ENCODE results near the gene ABCG2. TPM values are rescaled to one million over a fixed set of nuclear protein-coding genes. Genes with fewer than 3 reads are reported as not detected.
A peak's percentile ranks its signal among the peaks of the same experiment; 100 is the strongest.

Gene ABCG2
- under 1 TPM; 0.33 to 0.73 TPM for total RNA-seq
- under 1 TPM in 2 of 3 donors, not detected in 1; 0.15 to 0.24 TPM for polyA plus RNA-seq
- 0.06 to 1.2 (median 0.27) reads per million in 6 experiments for total RNA-seq

DNA sequence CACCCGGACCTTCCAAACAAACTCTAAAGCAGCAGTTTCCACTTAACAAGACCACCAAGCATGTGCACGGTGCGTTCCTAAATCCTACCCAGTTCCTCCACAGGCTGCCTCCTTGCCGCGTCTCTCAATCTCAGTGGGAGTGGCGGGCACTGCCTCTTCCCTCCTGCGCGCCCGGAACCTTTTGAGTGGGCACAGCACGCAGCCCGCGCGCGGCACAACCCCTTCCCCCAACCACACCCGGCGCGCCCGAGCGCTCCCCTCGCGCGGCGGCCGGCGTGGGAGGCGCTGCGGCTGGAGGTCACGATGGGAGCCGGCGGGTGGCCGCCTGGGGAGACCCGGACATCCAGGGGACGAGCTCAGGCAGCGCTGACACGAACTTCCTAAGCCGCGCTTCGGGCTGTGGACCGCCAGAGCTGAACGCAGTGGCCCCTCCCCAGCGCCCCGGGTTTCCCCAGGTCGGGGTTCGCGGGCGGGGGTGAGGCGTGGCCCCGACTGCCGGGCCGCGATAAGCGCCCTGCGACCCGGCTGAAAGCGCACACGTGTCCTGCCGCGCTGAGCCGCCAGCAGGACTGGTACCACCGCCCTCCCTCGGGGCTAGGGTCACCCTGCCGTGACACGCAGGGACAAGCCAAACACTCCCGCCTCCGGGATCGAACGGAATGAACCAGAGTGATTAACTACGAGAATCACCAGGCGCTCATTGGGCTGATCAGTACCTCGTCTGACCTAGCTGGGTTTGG lies at the start of gene ABCG2:
Gene ABCG2, minus strand, starts transcription at position 151 of the 740 bp plus-strand sequence. CDS start 18,644 bp downstream, outside the sequence.
- ATAC-seq (peak; percentile 65 to 66), DNase-seq (peak in 4 of 10 donors; percentile 3 to 7 (median 6))
- H3K4me3 Mint-ChIP-seq = peak within 1 kb of the TSS; percentile 67 to 83 (median 74)
- H3K36me3 Mint-ChIP-seq = peaks cover 0 to 2% (median 0%) of the 10 kb centered on the region in 3 donors
- H3K4me1 Mint-ChIP-seq = peaks cover 6 to 16% (median 11%) of the 10 kb centered on the region in 4 donors
- POLR2A ChIA-PET = no interaction called here
- peaks cover 0 to 2% (median 0%) of the 10 kb centered on the region in 9 donors for H3K9me3 Mint-ChIP-seq
- peak within 1 kb of the TSS in 1 of 10 donors; percentile 4 for H3K27ac Mint-ChIP-seq
- H3K27me3 Mint-ChIP-seq = peaks cover 7 to 18% (median 9%) of the 10 kb centered on the region in 5 donors

DNA sequence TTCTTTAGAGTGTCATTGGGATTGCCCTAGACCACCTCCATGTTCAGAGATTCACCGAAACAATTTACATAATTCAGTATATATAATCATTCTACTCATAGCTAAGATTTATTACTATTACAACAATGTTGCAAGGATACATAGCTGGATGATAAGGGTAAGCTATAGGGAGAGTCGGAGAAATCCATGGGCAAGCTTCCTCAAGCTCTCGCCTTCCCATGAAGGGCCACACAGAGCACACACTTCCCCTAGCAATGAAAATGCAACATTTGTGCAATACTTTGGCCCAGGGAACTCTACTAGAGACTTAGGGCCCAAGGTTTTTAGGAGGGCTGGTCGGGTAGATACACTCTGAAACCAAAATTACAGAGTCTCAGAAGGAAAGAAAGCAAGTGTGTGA lies 49.7 kb upstream of the ABCG2 start:
- Mint-ChIP-seq H3K27ac (peak overlapping the region in 1 of 10 donors; percentile 50), H3K27me3 (no peaks in the 10 kb centered on the region), H3K36me3 (no peaks in the 10 kb centered on the region), H3K9me3 (no peaks in the 10 kb centered on the region), H3K4me3 (no peak overlapping the region), H3K4me1 (peaks cover 0 to 8% (median 0%) of the 10 kb centered on the region in 4 donors)
- ATAC-seq (no peak), DNase-seq (no peak)
- POLR2A ChIA-PET = no interaction called here

DNA sequence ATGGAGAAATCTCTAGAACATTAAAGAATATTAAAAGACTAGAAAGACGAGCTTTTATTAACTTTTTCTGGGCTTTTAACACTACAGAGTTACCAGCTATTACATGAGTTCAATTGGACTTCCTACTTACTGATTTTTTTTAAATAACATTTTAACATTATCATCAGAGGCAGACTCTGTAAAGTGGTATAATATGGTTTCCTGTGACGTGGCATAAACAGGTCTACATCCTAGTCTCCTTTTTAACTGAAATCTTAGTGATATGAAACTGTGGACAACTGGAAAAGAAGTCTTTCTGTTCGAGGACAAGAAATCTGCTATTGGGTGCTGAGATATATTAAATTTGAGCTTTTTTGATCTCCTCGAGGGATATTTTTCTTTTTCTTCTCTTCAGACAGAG lies 48.7 kb upstream of the ABCG2 start:
- POLR2A ChIA-PET = no interaction called here
- peaks cover 0 to 3% (median 0%) of the 10 kb centered on the region in 4 donors for H3K4me1 Mint-ChIP-seq
- H3K27ac Mint-ChIP-seq = no peak overlapping the region
- no peaks in the 10 kb centered on the region for H3K27me3 Mint-ChIP-seq
- H3K9me3 Mint-ChIP-seq = no peaks in the 10 kb centered on the region
- no peaks in the 10 kb centered on the region for H3K36me3 Mint-ChIP-seq
- ATAC-seq (no peak), DNase-seq (no peak)
- no peak overlapping the region for H3K4me3 Mint-ChIP-seq

DNA sequence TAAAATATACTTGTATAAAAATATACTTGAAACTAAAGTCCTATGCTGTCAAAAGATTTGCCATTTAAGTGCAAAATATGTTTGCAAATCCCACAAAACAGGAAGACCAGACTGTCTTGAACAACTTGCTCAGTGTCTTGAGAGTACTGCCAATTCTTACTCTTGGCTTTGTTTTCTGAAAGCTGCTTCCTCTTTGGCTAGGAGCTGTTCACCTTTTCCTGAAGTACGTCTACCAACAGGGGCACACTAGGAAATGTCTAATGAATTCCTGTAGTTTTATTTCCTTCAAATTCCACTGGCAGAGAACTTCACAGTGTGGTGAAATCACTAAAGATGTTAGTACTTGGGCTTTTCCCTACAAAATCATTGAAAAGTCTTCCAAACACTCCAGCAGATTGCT lies 46.4 kb upstream of the ABCG2 start:
- Mint-ChIP-seq H3K27me3 (no peaks in the 10 kb centered on the region), H3K4me1 (no peaks in the 10 kb centered on the region), H3K9me3 (no peaks in the 10 kb centered on the region), H3K36me3 (no peaks in the 10 kb centered on the region), H3K4me3 (no peak overlapping the region), H3K27ac (no peak overlapping the region)
- POLR2A ChIA-PET = no interaction called here
- ATAC-seq (no peak), DNase-seq (no peak)

DNA sequence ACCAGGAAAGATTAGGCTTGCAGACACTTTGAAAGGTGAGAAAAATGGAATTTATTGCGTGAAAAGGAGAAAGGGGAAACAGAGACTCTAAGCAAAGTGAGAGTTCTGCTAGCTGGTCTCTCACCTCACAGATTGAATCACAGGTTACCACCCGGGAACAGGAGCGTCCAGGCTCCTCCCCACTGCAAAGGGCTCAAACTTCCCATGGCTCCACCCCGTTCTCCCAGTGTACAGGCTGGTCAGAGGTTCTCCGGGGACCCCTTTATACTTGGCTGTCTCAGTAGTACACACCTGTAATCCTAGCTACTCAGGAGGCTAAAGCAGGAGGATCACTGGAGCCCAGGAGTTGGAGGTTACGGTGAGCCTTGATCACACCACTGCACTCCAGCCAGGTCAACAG lies 44.0 kb upstream of the ABCG2 start:
- DNase-seq (no peak), ATAC-seq (no peak)

DNA sequence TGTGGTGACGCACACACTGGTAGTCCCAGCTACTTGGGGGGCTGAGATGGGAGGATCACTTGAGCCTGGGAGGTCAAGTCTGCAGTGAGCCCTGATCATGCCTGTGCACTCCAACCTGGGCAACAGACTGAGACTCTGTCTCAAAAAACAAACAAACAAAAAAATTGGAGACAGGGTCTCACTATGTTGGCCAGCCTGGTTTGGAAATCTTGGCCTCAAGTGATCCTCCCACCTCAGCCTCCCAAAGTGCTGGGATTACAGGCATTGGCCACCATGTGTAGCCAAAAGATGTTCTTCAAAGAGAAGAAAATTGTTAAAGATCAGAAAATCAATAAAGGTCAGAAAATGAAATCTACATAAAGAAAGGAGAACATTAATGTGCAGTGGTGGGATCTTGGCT lies 41.7 kb upstream of the ABCG2 start:
- no peaks in the 10 kb centered on the region for H3K27me3 Mint-ChIP-seq
- H3K4me1 Mint-ChIP-seq = no peaks in the 10 kb centered on the region
- no peaks in the 10 kb centered on the region for H3K9me3 Mint-ChIP-seq
- no peak for DNase-seq
- no peak overlapping the region for H3K4me3 Mint-ChIP-seq
- no peaks in the 10 kb centered on the region for H3K36me3 Mint-ChIP-seq
- POLR2A ChIA-PET = no interaction called here
- H3K27ac Mint-ChIP-seq = no peak overlapping the region
- no peak for ATAC-seq

More for the DNA sequence above, 44.0 kb upstream of the ABCG2 start:
- Mint-ChIP-seq H3K36me3 (no peaks in the 10 kb centered on the region), H3K4me1 (no peaks in the 10 kb centered on the region), H3K27ac (no peak overlapping the region), H3K27me3 (no peaks in the 10 kb centered on the region), H3K9me3 (no peaks in the 10 kb centered on the region), H3K4me3 (no peak overlapping the region)
- POLR2A ChIA-PET = no interaction called here

DNA sequence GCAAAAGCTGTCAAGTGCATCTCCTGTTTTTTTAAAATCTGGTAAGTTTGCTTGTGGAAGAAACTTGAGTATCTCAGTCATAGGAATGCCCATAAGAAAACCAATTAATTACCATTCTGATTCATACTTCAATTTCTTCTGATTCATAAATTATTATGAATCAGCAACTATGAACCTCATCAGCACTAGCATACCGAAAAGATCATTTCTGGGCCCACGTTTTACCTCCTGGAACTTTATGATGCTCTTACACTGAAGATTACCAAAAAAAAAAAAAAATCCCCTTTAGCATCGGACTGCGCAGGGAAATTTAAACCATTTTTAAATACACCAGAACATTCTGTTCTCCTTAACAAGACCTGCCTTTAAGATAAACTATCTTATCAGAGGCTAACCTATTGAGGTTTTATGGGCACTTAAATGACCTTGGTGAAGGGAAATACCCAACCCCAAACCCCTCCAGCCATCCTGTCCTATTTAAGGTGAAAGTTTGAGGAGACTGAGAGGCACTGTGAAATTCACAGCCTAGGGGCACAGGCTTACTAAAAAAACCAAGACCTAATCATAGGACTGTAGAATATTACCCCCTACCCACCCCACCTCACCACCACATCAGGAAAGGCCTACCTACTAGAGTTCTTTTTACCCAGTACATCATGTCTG lies 38.2 kb upstream of the ABCG2 start:
- POLR2A ChIA-PET = interaction anchor here (0.7 kb wide), 1 partner anchor 570 kb away, joined by 5 read pairs; no protein-coding TSS in a partner anchor
- DNase-seq (no peak), ATAC-seq (no peak)
- Mint-ChIP-seq H3K9me3 (no peaks in the 10 kb centered on the region), H3K4me3 (no peak overlapping the region), H3K27me3 (no peaks in the 10 kb centered on the region), H3K4me1 (no peaks in the 10 kb centered on the region), H3K27ac (no peak overlapping the region), H3K36me3 (no peaks in the 10 kb centered on the region)

DNA sequence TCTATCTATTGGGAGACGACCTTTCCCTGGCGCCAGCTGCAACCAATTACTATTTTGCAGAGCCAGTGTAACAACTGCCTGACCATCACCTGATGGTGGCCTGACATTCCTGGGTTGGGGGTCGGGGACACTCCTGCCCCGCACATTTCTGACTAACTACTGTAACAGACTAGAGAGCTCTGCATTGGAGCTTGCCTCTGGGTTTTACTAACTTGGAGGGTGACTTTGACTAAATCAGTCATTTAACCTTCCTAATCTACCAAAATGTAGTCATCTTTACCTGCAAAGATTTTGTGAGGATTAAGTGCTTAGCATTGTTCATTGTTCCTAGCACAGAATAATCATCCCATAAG lies 37.5 kb upstream of the ABCG2 start:
- Mint-ChIP-seq H3K9me3 (no peaks in the 10 kb centered on the region), H3K4me1 (no peaks in the 10 kb centered on the region), H3K4me3 (no peak overlapping the region), H3K27me3 (no peaks in the 10 kb centered on the region), H3K36me3 (no peaks in the 10 kb centered on the region), H3K27ac (no peak overlapping the region)
- POLR2A ChIA-PET = no interaction called here
- DNase-seq (no peak), ATAC-seq (no peak)

DNA sequence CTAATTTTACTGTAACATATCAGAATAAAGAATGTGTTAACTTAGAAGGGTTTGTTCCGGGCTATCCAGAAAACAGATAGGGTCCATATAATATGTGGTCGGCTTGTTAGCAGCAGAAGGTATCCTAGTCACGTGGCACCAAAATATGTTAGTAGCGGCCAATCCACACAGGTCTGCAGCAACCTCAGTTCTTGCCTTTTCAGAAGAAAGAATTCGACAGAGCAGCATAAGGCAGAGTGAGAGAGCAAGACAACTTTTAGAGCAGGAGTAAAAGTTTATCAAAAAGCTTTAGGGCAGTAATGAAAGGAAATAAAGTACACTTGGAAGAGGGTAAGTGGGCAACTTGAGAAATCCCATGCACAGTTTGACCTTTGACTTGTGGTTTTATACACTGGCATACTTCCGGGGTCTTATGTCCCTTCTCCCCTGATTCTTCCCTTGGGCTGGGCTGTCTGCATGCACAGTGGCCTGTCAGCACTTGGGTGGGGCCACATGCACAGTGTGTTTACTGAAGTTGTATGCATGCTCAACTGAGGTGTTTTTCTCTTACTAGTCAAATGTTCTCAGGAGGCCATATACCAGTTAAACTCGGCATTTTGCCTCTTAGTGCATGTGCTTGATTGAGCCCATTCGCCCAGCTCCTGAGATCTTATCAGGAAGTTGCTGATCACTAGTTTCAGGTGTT lies 37.0 kb upstream of the ABCG2 start:
- Mint-ChIP-seq H3K36me3 (no peaks in the 10 kb centered on the region), H3K4me1 (no peaks in the 10 kb centered on the region), H3K27me3 (no peaks in the 10 kb centered on the region), H3K9me3 (no peaks in the 10 kb centered on the region), H3K4me3 (no peak overlapping the region), H3K27ac (no peak overlapping the region)
- DNase-seq (no peak), ATAC-seq (no peak)
- POLR2A ChIA-PET = no interaction called here

DNA sequence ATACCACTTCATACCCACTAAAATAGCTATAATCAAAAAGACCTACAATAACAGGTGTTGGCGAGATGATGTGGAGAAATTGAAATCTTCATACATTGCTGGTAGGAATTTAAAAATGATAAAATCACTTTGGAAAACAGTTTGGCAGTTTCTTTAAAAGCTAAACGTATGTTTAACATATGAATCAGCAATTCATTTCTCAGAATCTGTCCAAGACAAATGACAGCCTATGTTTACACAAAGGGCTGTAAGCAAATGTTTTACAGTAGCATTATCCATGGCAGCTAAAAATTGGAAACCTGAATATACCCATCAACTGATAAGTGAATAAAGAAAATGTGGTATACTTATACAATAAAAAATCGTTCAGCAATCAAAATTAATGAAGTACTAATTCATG lies 33.0 kb upstream of the ABCG2 start:
- Mint-ChIP-seq H3K27ac (no peak overlapping the region), H3K4me3 (no peak overlapping the region), H3K36me3 (no peaks in the 10 kb centered on the region), H3K4me1 (peaks cover 0 to 2% (median 0%) of the 10 kb centered on the region in 4 donors), H3K27me3 (no peaks in the 10 kb centered on the region), H3K9me3 (no peaks in the 10 kb centered on the region)
- DNase-seq (no peak), ATAC-seq (no peak)
- POLR2A ChIA-PET = no interaction called here

DNA sequence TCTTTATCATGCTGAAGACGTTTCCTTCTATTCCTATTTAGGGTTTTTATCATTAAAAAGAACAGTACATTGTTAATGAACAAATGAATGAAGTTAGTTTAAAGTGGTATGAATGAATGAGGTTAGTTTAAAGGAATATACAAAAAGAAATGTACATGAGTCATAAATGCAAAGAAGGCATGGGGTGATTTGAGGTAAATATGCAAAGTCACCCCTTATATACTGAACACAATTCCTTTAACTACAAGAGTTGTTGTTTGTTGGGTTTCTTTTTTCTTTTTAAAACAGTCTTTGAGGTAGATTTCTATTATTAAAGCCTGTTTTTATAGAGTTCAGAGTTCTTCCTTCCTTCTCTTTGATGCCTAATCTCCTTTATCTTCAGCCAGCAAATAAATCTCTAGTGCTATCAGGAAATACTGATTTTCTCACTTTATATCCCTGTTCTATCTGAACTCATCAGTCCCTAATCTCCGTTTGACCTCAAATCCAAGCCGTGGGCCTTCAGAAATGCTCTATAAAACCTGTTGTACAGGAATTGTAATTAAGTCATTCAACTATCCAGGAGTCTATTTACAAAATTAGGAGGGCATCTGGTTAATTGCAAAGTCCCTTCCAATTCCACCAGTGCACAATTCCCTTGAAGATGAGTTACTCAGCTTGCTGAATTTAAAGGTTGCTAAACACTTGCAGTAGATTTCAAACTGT lies 31.6 kb upstream of the ABCG2 start:
- Mint-ChIP-seq H3K4me3 (no peak overlapping the region), H3K27ac (peak overlapping the region in 1 of 10 donors; percentile 54), H3K36me3 (no peaks in the 10 kb centered on the region), H3K4me1 (peaks cover 0 to 2% (median 0%) of the 10 kb centered on the region in 4 donors), H3K9me3 (no peaks in the 10 kb centered on the region), H3K27me3 (no peaks in the 10 kb centered on the region)
- DNase-seq (no peak), ATAC-seq (no peak)
- POLR2A ChIA-PET = no interaction called here

DNA sequence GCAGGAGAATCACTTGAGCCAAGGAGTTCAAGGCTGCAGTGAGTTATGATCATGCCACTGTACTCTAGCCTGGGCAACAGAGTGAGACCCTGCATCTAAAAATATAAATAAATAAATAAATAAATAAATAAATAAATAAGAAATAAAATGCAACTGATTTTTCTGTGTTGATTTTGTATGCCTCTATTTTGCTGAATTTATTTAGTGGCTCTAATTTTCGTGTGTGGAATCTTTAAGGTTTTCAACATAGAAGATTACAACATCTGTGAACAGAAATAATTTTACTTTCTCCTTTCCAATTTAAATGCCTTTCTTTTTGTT lies 30.9 kb upstream of the ABCG2 start:
- no peak overlapping the region for H3K4me3 Mint-ChIP-seq
- H3K27ac Mint-ChIP-seq = no peak overlapping the region
- DNase-seq (no peak), ATAC-seq (no peak)
- no peaks in the 10 kb centered on the region for H3K9me3 Mint-ChIP-seq
- POLR2A ChIA-PET = no interaction called here
- H3K36me3 Mint-ChIP-seq = peaks cover 0 to 2% (median 0%) of the 10 kb centered on the region in 3 donors
- no peaks in the 10 kb centered on the region for H3K27me3 Mint-ChIP-seq
- peaks cover 0 to 2% (median 0%) of the 10 kb centered on the region in 4 donors for H3K4me1 Mint-ChIP-seq

Data from naive thymus-derived CD8-positive, alpha-beta T cell (primary cell).